Activated CD4-positive, alpha-beta T cell treated with anti-CD3 and anti-CD28 coated beads, Interleukin-2, Interleukin-4, amounts not matched to agents 100 ng/mL and 50 ng/mL, durations not matched to agents 16 hours and 8 hours (primary cell): ENCODE data around the gene GPR157.

ENCODE experiments used
- DNase-seq: peaks from one replicate; pipeline ENCODE4 v3.0.0-alpha.2; 2020; ENCODE audit warnings: low spot score

GPR157 gene

GRCh38 chr1:9062021-9062471 is 66.9 kb downstream of the GPR157 start:
- DNase-seq: no peak

DNA sequence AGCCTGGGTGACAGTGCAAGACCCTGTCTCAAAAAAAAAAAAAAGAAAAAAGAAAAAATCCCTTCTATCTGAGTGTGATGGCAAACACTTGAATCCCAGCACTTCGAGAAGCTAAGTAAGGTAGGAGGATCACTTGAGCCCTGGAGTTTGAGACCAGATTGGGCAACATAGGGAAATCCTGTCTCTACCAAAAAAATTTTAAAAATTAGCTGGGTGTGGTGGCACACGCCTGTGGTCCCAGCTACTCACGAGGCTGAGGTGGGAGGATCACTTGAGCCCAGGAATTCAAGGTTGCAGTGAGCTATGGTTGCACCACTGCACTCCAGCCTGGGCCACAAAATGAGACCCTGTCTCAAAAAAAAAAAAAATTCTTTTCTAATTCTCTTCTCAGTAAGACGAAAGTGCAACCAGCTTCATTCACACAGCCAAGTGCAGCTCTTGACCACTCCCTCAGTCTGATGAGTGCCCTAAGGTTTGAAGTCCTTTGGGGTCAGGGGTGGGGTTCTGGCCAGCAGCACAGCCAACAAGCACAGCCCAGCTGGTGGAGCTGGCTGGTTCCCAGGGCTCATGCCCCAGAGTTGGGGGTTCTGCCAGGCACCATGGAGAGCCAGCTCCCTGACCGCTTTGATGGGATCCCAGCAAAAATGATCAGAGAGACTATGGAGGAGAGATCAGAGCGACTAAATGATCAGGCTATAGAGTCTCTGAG is 67.5 kb downstream of the GPR157 start:
- no peak for DNase-seq

DNA sequence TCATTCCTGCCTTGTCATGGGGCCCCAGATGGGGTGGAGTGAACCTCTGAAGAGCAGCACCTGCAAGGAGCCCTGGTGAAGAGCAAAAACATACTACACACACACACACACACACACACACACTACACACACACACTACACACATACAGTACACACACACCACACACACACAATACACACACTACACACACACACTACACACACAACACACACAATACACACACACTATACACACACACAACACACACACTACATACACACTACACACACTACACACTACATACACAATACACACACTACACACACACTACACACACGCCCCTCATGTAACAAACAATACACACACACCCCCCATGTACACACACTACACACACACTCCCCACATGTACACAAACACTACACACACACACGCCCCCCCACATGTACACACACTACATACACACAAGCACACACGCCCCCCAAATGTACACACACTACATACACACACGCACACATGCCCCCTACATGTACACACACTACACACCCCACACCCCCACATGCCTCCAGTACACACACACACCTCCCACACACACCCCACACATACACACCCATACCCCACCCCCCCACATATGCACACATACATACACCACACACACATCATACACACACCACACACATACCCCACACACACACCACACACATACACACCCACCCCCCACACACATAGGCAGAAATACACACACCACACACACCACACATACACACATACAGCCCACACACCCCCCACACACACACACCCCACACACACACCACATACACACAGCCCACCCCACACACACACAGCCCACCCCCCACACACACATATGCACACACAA is 68.8 kb downstream of the GPR157 start:
- DNase-seq: no peak

- no peak for DNase-seq
Observed at GRCh38 chr1:9058465-9058864, 70.4 kb downstream of the GPR157 start.

DNA sequence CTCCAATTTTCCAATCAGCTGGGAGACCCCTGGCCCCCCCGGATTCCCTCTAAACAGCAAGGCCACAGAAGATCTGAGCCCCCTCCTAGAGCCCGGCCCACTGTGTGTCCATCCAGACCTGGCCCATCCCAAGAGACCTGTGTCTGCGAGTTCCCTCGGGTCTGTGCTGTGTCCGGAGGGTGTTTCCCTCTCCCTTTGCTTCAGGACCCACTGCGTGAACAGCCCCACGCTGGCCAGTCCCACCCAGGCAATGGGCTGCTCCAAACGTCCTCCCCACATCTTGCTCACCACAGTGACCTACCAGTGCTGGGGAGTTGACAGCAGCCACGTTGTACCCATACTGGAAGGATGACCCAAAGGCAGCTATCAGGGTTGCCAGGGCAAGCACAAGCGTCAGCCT is 71.1 kb downstream of the GPR157 start:
- DNase-seq: no peak

GRCh38 chr1:9052272-9053049 is 76.4 kb downstream of the GPR157 start:
- DNase-seq: no peak

- DNase-seq: no peak
Observed at GRCh38 chr1:9051379-9051778, 77.5 kb downstream of the GPR157 start.

DNA sequence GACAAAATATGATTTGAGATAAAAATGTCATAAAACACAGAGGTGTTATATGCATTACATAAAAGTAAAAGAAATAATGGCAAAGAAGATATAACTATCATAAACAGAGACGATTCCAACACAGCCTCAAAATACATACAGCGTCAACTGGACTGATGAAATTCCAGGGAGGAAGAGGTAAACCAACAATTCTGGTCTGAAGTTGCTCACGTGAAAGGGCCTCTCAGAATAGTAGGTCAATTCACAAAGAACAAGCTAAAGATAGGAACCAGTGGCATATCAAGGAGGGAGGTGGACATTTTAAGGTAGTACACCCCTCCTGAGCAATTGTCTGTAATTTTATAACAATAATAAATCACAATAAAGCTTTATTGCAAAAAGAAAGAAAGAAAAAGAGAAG is 78.1 kb downstream of the GPR157 start:
- DNase-seq: no peak
